Measurements from ENCODE around the gene SRRM5. TPM values are rescaled to one million over a fixed set of nuclear protein-coding genes. Genes with fewer than 3 reads are reported as not detected.
"Not testable (repeated sequence)": the region's sequence is repeated elsewhere in the genome, so short reads cannot be mapped to it uniquely, and the experiment has no call there.

SRRM5 gene
- total and polyA plus RNA-seq, 7 donors: 0.27 to 1.1 (median 0.51) TPM; not detected in 3

DNA sequence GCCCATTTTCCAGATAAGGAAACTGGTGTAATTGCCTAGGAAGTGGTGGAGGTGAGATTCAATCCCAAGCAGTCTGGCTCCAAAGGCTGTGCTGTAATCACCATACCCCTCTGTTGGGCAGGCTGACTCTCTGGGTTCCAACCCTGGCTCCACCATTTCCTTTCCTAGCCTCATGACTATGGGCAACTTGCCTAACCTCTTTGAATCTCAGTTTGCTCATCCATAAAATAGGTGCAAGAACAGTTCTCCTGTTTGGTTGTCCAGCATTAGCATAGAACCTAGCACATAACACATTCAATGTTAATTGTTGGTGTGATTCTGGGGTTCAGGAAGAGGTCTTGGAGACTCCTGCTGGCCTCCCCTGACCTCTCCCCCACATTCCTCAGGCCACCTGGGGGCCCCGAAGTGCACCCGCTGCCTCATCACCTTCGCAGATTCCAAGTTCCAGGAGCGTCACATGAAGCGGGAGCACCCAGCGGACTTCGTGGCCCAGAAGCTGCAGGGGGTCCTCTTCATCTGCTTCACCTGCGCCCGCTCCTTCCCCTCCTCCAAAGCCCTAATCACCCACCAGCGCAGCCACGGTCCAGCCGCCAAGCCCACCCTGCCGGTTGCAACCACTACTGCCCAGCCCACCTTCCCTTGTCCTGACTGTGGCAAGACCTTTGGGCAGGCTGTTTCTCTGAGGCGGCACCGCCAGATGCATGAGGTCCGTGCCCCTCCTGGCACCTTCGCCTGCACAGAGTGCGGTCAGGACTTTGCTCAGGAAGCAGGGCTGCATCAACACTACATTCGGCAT, 13.2 kb upstream of the SRRM5 start:
- TF ChIP-seq POLR2AphosphoS5 (IDR thresholded peaks at IDR 0.05): no peak
- no peak for TF ChIP-seq POLR2A (IDR thresholded peaks at IDR 0.05)
- TF ChIP-seq EP300 (IDR thresholded peaks at IDR 0.05): no peak
- TF ChIP-seq CTCF (IDR thresholded peaks at IDR 0.05): no peak
- Histone ChIP-seq H3K9me3 (no peaks in the 10 kb centered on the region), H3K27me3 (no peaks in the 10 kb centered on the region), H3K4me1 (peaks cover 0 to 36% (median 30%) of the 10 kb centered on the region in 4 donors), H3K4me3 (no peak overlapping the region), H3K27ac (no peak overlapping the region), H3K36me3 (peaks cover 0 to 50% (median 7%) of the 10 kb centered on the region in 4 donors)
- intact Hi-C loops (cut with DNase I): loop anchor here (5.0 kb wide), 1 partner anchor 44 kb away; no protein-coding TSS in a partner anchor
- DNase-seq: no peak
- WGBS, 2 donors: 93 to 95% methylated on average over 19 of the region's 19 CpGs

- peaks cover 0 to 25% (median 19%) of the 10 kb centered on the region in 4 donors for H3K4me1 ChIP-seq
- no peak overlapping the region for H3K4me3 ChIP-seq
- peaks cover 0 to 43% (median 5%) of the 10 kb centered on the region in 4 donors for H3K36me3 ChIP-seq
- intact Hi-C loops (cut with DNase I): loop anchor here (5.0 kb wide), 1 partner anchor 43 kb away; no protein-coding TSS in a partner anchor
- no peak for TF ChIP-seq POLR2A (IDR thresholded peaks at IDR 0.05)
- no peak for TF ChIP-seq CTCF (IDR thresholded peaks at IDR 0.05)
- TF ChIP-seq EP300 (IDR thresholded peaks at IDR 0.05): no peak
- no peak for TF ChIP-seq POLR2AphosphoS5 (IDR thresholded peaks at IDR 0.05)
- no peak overlapping the region for H3K27ac ChIP-seq
- H3K9me3 ChIP-seq: no peaks in the 10 kb centered on the region
- DNase-seq: no peak
- WGBS, 2 donors: 89 to 94% methylated on average over 4 of the region's 4 CpGs
- H3K27me3 ChIP-seq: no peaks in the 10 kb centered on the region
Measured at GRCh38 chr19:43599635-43600295, 12.1 kb upstream of the SRRM5 start.

GRCh38 chr19:43600326-43600725, 11.6 kb upstream of the SRRM5 start:
- H3K27ac ChIP-seq; H3K9me3 ChIP-seq; H3K27me3 ChIP-seq; DNase-seq; H3K4me3 ChIP-seq; intact Hi-C loops (cut with DNase I): not testable (repeated sequence)
- WGBS, 2 donors: 86 to 88% methylated on average over 5 of the region's 5 CpGs
- H3K36me3 ChIP-seq: peaks cover 0 to 43% (median 5%) of the 10 kb centered on the region in 4 donors
- H3K4me1 ChIP-seq: peaks cover 0 to 19% (median 14%) of the 10 kb centered on the region in 4 donors

DNA sequence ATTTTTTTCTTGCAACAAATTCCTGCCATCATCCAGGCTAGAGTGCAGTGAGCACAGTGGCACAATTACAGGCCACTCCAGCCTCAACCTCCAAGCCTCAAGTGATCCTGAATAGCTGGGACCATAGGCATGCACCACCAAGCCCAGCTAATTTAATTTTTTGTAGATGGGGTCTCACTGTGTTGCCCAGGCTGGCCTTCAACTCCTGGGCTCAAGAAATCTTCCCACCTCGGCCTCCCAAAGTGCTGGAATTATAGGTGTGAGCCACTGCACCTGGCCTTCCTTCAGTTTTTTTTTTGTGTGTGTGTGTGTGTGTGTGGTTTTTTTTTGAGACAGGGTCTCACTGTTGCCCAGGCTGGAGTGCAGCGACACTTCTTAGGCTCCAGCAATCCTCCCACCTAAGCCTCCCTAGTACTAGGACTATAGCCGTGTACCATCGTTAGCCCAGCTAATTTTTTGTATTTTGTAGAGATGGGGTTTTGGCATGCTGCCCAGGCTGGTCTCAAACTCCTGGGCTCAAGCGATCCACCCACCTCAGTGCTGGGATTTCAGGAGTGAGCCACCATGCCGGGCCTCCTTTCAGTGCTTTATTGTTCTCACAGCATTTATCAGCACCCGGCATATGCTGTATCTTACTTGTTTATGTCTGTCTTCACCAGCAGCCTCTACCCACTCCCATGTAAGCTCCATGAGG, 5.9 kb upstream of the SRRM5 start:
- Histone ChIP-seq H3K36me3 (peaks cover 0 to 42% (median 10%) of the 10 kb centered on the region in 4 donors), H3K4me3 (no peak overlapping the region), H3K4me1 (no peaks in the 10 kb centered on the region), H3K27me3 (no peaks in the 10 kb centered on the region), H3K9me3 (no peaks in the 10 kb centered on the region), H3K27ac (no peak overlapping the region)
- TF ChIP-seq POLR2AphosphoS5 (IDR thresholded peaks at IDR 0.05) (no peak), CTCF (IDR thresholded peaks at IDR 0.05) (no peak), EP300 (IDR thresholded peaks at IDR 0.05) (no peak), POLR2A (IDR thresholded peaks at IDR 0.05) (no peak)
- no peak for DNase-seq
- 84 to 86% methylated on average over 7 of the region's 7 CpGs for WGBS, 2 donors
- intact Hi-C loops (cut with DNase I): no loop called here
